A549 (cell line): ENCODE results near the gene RBM6. TPM values are rescaled to one million over a fixed set of nuclear protein-coding genes. Genes with fewer than 3 reads are reported as not detected.

Experiments
- ATAC-seq, 2 experiments: fragments of 200-7000 bp in 1 of 2; fragments of >200 bp in 1 of 2; cut with Nextera tagmentation in 1 of 2; cut with Tn5 transposase in 1 of 2; 3 replicates each; pipeline versions ENCODE4 v1.8.0 to v1.9.1; 2018 to 2020; ENCODE audit warnings: mild to moderate bottlenecking in 1 of 2, moderate library complexity in 1 of 2
- CTCF ChIA-PET: fragments of 300-600 bp; sonication (Branson Sonifier 250); formaldehyde crosslinking; extraction: SDS; loops from one replicate; lab custom pipeline; 2021; ENCODE audit warnings: antibody characterized with exemption, inconsistent platforms; lab: Yijun Ruan, JAX
- POLR2A ChIA-PET: fragments of 350-600 bp; formaldehyde crosslinking; extraction: SDS; loops from one replicate; lab custom pipeline; 2021; ENCODE audit warnings: antibody characterized with exemption, inconsistent platforms; lab: Yijun Ruan, JAX
- DNase-seq, 2 experiments: peaks; one replicate each; pipeline versions ENCODE4 v3.0.0 to v3.0.0-alpha.2; 2011 to 2016; ENCODE audit warnings: low read depth in 1 of 2, low spot score in 1 of 2
- FAIRE-seq: peaks from 2 replicates; lab custom pipeline; 2011; peaks lifted over from hg19 to GRCh38; lab: Jason Lieb, UNC
- H3K27ac ChIP-seq, 2 experiments: fragments of >200 bp; sonication (Bioruptor Twin); formaldehyde crosslinking; 3 replicates each; pipeline ENCODE4 v1.5.1; 2016 to 2017
- H3K4me1 ChIP-seq: fragments of >200 bp; sonication (Bioruptor Twin); formaldehyde crosslinking; 3 replicates; pipeline ENCODE4 v1.6.1; 2016
- H3K4me2 ChIP-seq: fragments of >200 bp; sonication (Bioruptor Twin); formaldehyde crosslinking; 3 replicates; pipeline ENCODE4 v1.6.1; 2016
- H3K4me3 ChIP-seq: fragments of >200 bp; sonication (Bioruptor Twin); formaldehyde crosslinking; 3 replicates; pipeline ENCODE4 v1.5.1; 2016
- H3K9me3 ChIP-seq: fragments of >200 bp; sonication (Bioruptor Twin); formaldehyde crosslinking; 3 replicates; pipeline ENCODE4 v1.6.1; 2016
- BHLHE40 ChIP-seq: IDR thresholded peaks from 2 replicates; pipeline ENCODE4 v1.6.1; 2012; ENCODE audit warnings: low read depth, low read length, inconsistent platforms
- CBX8 ChIP-seq: fragments of 200-600 bp; sonication (generic); IDR thresholded peaks from 2 replicates; pipeline ENCODE4 v1.6.1; 2016
- CHD2 ChIP-seq: fragments of 150-350 bp; IDR thresholded peaks from 2 replicates; pipeline ENCODE4 v1.6.1; 2014; ENCODE audit warnings: low read length; ENCODE audit not compliant: partially characterized antibody
- CHD4 ChIP-seq: fragments of 200-600 bp; sonication (generic); IDR thresholded peaks from 2 replicates; pipeline ENCODE4 v1.6.1; 2016; ENCODE audit warnings: antibody characterized with exemption, mild to moderate bottlenecking, borderline replicate concordance
- EP300 ChIP-seq, 2 experiments: fragments of >200 bp; sonication (Bioruptor Twin); formaldehyde crosslinking; IDR thresholded peaks; 2 replicates in 1 of 2; 3 replicates in 1 of 2; pipeline ENCODE4 v1.6.1; 2016 to 2017
- FOXS1 ChIP-seq: fragments of 250-450 bp; sonication (Bioruptor Pico); IDR thresholded peaks from 2 replicates; pipeline ENCODE4 v1.5.0; 2020; ENCODE audit warnings: mild to moderate bottlenecking, moderate library complexity
- GATA3 ChIP-seq: IDR thresholded peaks from 2 replicates; pipeline ENCODE4 v1.6.1; 2012; ENCODE audit warnings: borderline replicate concordance
- HDAC2 ChIP-seq: fragments of 200-600 bp; sonication (generic); IDR thresholded peaks from 2 replicates; pipeline ENCODE4 v1.6.1; 2016
- HEYL ChIP-seq: fragments of 250-450 bp; sonication (Bioruptor Pico); IDR thresholded peaks from 2 replicates; pipeline ENCODE4 v1.8.0; 2021; ENCODE audit warnings: mild to moderate bottlenecking, moderate library complexity
- HOXB13 ChIP-seq: fragments of 250-450 bp; sonication (Bioruptor Pico); IDR thresholded peaks from 2 replicates; pipeline ENCODE4 v1.5.0; 2020; ENCODE audit warnings: low read depth, mild to moderate bottlenecking, moderate library complexity
- JUN ChIP-seq, 2 experiments: fragments of >200 bp; sonication (Bioruptor Twin); formaldehyde crosslinking; IDR thresholded peaks; 2 replicates in 1 of 2; 3 replicates in 1 of 2; pipeline ENCODE4 v1.6.1; 2016 to 2017
- JUNB ChIP-seq: fragments of >200 bp; sonication (Bioruptor Twin); formaldehyde crosslinking; IDR thresholded peaks from 2 replicates; pipeline ENCODE4 v1.6.1; 2016
- KDM1A ChIP-seq: fragments of 200-600 bp; sonication (generic); IDR thresholded peaks from 2 replicates; pipeline ENCODE4 v1.6.1; 2016; ENCODE audit warnings: low read depth, mild to moderate bottlenecking
- MAX ChIP-seq: IDR thresholded peaks from 2 replicates; pipeline ENCODE4 v1.6.1; 2012
- MYC ChIP-seq: IDR thresholded peaks from 2 replicates; pipeline ENCODE4 v1.6.1; 2012; ENCODE audit warnings: mild to moderate bottlenecking, inconsistent platforms, low read length, improper control_type of control experiment, borderline replicate concordance
- POLR2AphosphoS2 ChIP-seq: conservative IDR thresholded peaks from 2 replicates; pipeline ENCODE4 v1.6.1; 2012; ENCODE audit warnings: low read length, improper control_type of control experiment, inconsistent platforms
- RAD21 ChIP-seq, 2 experiments: fragments of >200 bp in 1 of 2; sonication (Bioruptor Twin) in 1 of 2; formaldehyde crosslinking in 1 of 2; IDR thresholded peaks in 1 of 2; conservative IDR thresholded peaks in 1 of 2; 2 replicates in 1 of 2; 3 replicates in 1 of 2; pipeline ENCODE4 v1.6.1; 2012 to 2018; ENCODE audit warnings: inconsistent platforms in 1 of 2
- REST ChIP-seq: fragments of 200-600 bp; sonication (generic); IDR thresholded peaks from 2 replicates; pipeline ENCODE4 v1.6.1; 2016; ENCODE audit warnings: antibody characterized with exemption, mild to moderate bottlenecking, moderate library complexity
- RNF2 ChIP-seq: fragments of 200-600 bp; sonication (generic); IDR thresholded peaks from 2 replicates; pipeline ENCODE4 v1.6.1; 2016; ENCODE audit warnings: low read depth, mild to moderate bottlenecking, antibody characterized with exemption, moderate library complexity, borderline replicate concordance
- SREBF2 ChIP-seq: fragments of 450-650 bp; IDR thresholded peaks from 2 replicates; pipeline ENCODE4 v1.6.1; 2014; ENCODE audit warnings: mild to moderate bottlenecking, moderate library complexity
- TP53 ChIP-seq: fragments of 250-450 bp; sonication (Bioruptor Pico); IDR thresholded peaks from 2 replicates; pipeline ENCODE4 v1.5.0; 2021; ENCODE audit warnings: mild to moderate bottlenecking, moderate library complexity
- ZNF302 ChIP-seq: fragments of 250-450 bp; sonication (Bioruptor Pico); IDR thresholded peaks from 2 replicates; pipeline ENCODE4 v1.9.0; 2021; ENCODE audit warnings: inconsistent platforms, mild to moderate bottlenecking, moderate library complexity
- ZSCAN20 ChIP-seq: fragments of 250-450 bp; sonication (Bioruptor Pico); IDR thresholded peaks from 2 replicates; pipeline ENCODE4 v1.8.0; 2022; ENCODE audit warnings: mild to moderate bottlenecking, moderate library complexity
- WGBS: methylation state at CpG from one replicate; pipeline ENCODE4 v1.1.6; 2017; ENCODE audit errors: missing lambda C conversion rate; 5-methylcytosine and 5-hydroxymethylcytosine counted together
- polyA plus RNA-seq, 4 experiments: library from polyadenylated mRNA; depleted of rRNA in 3 of 4; stranded (reverse); fragments of >200 nt; fragmentation: RNase III in 1 of 4; extraction: RNeasy Plus Mini Kit Qiagen cat#74134 plus additional on column Dnase treatment in 1 of 4; gene quantifications; 2 replicates in 3 of 4; 3 replicates in 1 of 4; pipeline ENCODE4 v1.2.3, GENCODE V29; 2011 to 2017
- TF ChIP-seq, protein P1 (sequence below): fragments of 250-450 bp; sonication (Bioruptor Pico); IDR thresholded peaks from 2 replicates; pipeline ENCODE4 v1.5.0; 2020; ENCODE audit warnings: low read depth, mild to moderate bottlenecking, moderate library complexity
- TF ChIP-seq, protein P2 (sequence below): fragments of 450-650 bp; IDR thresholded peaks from 2 replicates; pipeline ENCODE4 v1.6.1; 2014; ENCODE audit warnings: antibody characterized with exemption

The RBM6 gene
- polyA plus RNA-seq, 2 of the 4 experiments (the other 2 are of a cell fraction) = 40.4 to 44.2 TPM

DNA sequence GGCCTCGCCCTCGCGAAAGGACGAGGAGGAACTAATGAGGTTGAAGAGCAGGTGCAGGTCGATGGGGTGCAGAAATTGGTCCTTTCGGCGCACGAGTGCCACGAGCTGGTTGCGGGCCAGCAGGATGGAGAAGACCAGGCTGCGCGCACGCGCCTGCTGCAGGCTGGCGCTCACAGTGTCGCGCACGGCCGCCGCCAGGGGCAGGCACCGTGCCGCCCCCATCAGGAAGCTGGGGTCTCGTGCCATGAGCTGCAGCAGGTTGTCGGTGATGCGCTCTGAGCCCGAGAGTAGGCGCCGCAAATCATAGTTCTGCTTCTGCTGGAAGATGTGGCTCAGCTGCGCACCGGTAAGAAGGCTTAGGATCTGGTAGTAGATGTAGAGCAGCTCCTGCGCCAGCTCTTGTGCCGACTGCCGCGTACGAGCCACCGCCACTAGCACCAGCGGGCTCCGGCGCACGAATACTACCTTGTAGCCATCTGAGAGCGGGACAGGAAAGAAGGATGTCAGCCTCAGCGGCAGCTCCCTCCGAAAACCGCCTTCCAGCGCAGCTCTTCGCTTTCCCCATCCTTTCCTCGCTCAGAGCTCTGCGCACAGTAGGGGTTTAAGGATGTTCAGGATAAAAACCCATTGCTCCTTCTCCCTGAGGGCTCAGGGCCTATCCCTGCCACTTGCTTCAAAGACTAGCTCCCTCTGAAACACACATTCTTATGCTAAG is 29.4 kb upstream of the RBM6 start:
- H3K4me1 ChIP-seq = peaks cover 6% of the 10 kb centered on the region
- DNase-seq = no peak
- H3K4me3 ChIP-seq = no peak overlapping the region
- WGBS = 96% methylated on average over 33 of the region's 48 CpGs
- no peak for FAIRE-seq
- H3K4me2 ChIP-seq = no peak overlapping the region
- POLR2A ChIA-PET = interaction anchor here (0.6 kb wide), 1 partner anchor 10 kb away, joined by 5 read pairs; no protein-coding TSS in a partner anchor
- TF ChIP-seq JUN (IDR thresholded peaks at IDR 0.05) (no peak), RAD21 (conservative IDR thresholded peaks at IDR 0.05 in 1 of 2, IDR thresholded peaks at IDR 0.05 in 1 of 2) (no peak), FOXS1 (no peak), MAX (no peak), EP300 (IDR thresholded peaks at IDR 0.05) (no peak), REST (no peak), RNF2 (no peak), MYC (no peak), ZSCAN20 (CRISPR knock-in tag) (no peak), POLR2AphosphoS2 (no peak), JUNB (no peak), HOXB13 (CRISPR knock-in tag) (no peak)
- TF ChIP-seq, protein P1, sequence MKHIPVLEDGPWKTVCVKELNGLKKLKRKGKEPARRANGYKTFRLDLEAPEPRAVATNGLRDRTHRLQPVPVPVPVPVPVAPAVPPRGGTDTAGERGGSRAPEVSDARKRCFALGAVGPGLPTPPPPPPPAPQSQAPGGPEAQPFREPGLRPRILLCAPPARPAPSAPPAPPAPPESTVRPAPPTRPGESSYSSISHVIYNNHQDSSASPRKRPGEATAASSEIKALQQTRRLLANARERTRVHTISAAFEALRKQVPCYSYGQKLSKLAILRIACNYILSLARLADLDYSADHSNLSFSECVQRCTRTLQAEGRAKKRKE (CRISPR knock-in tag) = no peak
- TF ChIP-seq, all 56 proteins: peak for 0
- H3K9me3 ChIP-seq = no peaks in the 10 kb centered on the region
- ATAC-seq = no peak
- H3K27ac ChIP-seq = no peak overlapping the region
- CTCF ChIA-PET = interaction anchor here (1.2 to 3.8 kb wide), 3 partner anchors 8 to 70 kb away, joined by 3 to 37 read pairs (median 7); partner anchors contain the start of gene MON1A

DNA sequence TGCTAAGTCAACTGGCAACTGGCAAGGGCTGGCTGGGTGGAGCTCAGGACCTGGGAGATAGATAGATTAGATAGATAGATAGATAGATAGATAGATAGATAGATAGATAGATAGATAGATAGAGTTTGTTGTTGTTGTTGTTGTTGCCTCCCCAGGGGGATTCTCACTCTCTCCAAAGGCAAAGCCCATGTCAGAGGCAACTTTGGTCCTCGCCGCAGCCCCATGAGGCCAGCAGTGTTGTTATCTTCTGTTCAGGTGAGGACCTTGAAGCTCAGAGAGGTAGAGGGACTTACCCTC is 28.9 kb upstream of the RBM6 start:
- CTCF ChIA-PET = interaction anchor here (1.2 to 3.8 kb wide), 3 partner anchors 8 to 71 kb away, joined by 3 to 37 read pairs (median 7); partner anchors contain the start of gene MON1A
- no peak for ATAC-seq
- no peak for DNase-seq
- FAIRE-seq = no peak
- H3K4me3 ChIP-seq = no peak overlapping the region
- 95% methylated on average over 2 of the region's 2 CpGs for WGBS
- no peak overlapping the region for H3K4me2 ChIP-seq
- TF ChIP-seq GATA3 (no peak), TP53 (CRISPR knock-in tag) (no peak), ZNF302 (CRISPR knock-in tag) (no peak), KDM1A (no peak), BHLHE40 (no peak), CHD4 (no peak), SREBF2 (no peak), HEYL (CRISPR knock-in tag) (no peak), MAX (no peak), ZSCAN20 (CRISPR knock-in tag) (no peak), CHD2 (no peak), HDAC2 (no peak), CBX8 (no peak), EP300 (IDR thresholded peaks at IDR 0.05) (no peak)
- TF ChIP-seq, protein P2, sequence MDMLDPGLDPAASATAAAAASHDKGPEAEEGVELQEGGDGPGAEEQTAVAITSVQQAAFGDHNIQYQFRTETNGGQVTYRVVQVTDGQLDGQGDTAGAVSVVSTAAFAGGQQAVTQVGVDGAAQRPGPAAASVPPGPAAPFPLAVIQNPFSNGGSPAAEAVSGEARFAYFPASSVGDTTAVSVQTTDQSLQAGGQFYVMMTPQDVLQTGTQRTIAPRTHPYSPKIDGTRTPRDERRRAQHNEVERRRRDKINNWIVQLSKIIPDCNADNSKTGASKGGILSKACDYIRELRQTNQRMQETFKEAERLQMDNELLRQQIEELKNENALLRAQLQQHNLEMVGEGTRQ = no peak
- TF ChIP-seq, all 56 proteins: peak for 0
- Histone ChIP-seq H3K9me3 (no peaks in the 10 kb centered on the region), H3K27ac (no peak overlapping the region), H3K4me1 (peaks cover under 1% of the 10 kb centered on the region; the same call in 2 of the 3 replicates)
- POLR2A ChIA-PET = interaction anchor here (0.6 kb wide), 1 partner anchor 11 kb away, joined by 5 read pairs; no protein-coding TSS in a partner anchor
